SK-N-SH (cell line): ENCODE data around the gene GEN1. TPM values are rescaled to one million over a fixed set of nuclear protein-coding genes. Genes with fewer than 3 reads are reported as not detected.

Experiments used
- CTCF ChIA-PET: fragments of 300-600, 350-600 bp; formaldehyde crosslinking; extraction: SDS; loops from one replicate; lab custom pipeline; 2021; lab: Yijun Ruan, JAX
- POLR2A ChIA-PET: fragments of 350-600 bp; sonication (Branson Sonifier 250); formaldehyde crosslinking; extraction: SDS; loops from one replicate; lab custom pipeline; 2020; ENCODE audit warnings: antibody characterized with exemption, inconsistent platforms; lab: Yijun Ruan, JAX
- DNase-seq: peaks from one replicate; pipeline ENCODE4 v3.0.0; 2012
- H2AFZ ChIP-seq: fragments of 200-600 bp; sonication (generic); 2 replicates; pipeline ENCODE4 v1.8.1; 2016; ENCODE audit warnings: antibody characterized with exemption, mild to moderate bottlenecking, low read depth
- H3F3A ChIP-seq: fragments of 200-600 bp; sonication (generic); replicated peaks from 2 replicates; pipeline ENCODE3; 2016; ENCODE audit warnings: antibody characterized with exemption, mild to moderate bottlenecking; ENCODE audit not compliant: insufficient read depth
- H3K27ac ChIP-seq, 2 experiments: fragments of 200-500 bp in 1 of 2; fragments of 200-600 bp in 1 of 2; sonication (Bioruptor generic) in 1 of 2; sonication (generic), shearing (Covaris generic) in 1 of 2; 2 replicates each; pipeline versions ENCODE4 v1.5.1 to v1.6.1; 2014 to 2016; ENCODE audit warnings: low read depth in 2 of 2, inconsistent platforms in 1 of 2, low read length in 1 of 2, mild to moderate bottlenecking in 1 of 2, mixed read lengths in 1 of 2
- H3K27me3 ChIP-seq: fragments of 200-600 bp; sonication (generic), shearing (Covaris generic); 2 replicates; pipeline ENCODE4 v1.6.1; 2016; ENCODE audit warnings: mixed run types; ENCODE audit not compliant: insufficient read depth
- H3K36me3 ChIP-seq, 2 experiments: fragments of 200-500 bp in 1 of 2; fragments of 200-600 bp in 1 of 2; sonication (Bioruptor generic) in 1 of 2; sonication (generic) in 1 of 2; replicated peaks in 1 of 2; 2 replicates each; pipeline versions ENCODE3 to v1.5.1; 2014 to 2016; ENCODE audit warnings: low read length in 1 of 2, mild to moderate bottlenecking in 1 of 2; ENCODE audit not compliant: insufficient read depth in 2 of 2, control insufficient read depth in 1 of 2
- H3K4me1 ChIP-seq, 2 experiments: fragments of 200-500 bp in 1 of 2; fragments of 200-600 bp in 1 of 2; sonication (Bioruptor generic) in 1 of 2; sonication (generic), shearing (Covaris generic) in 1 of 2; 2 replicates each; pipeline versions ENCODE4 v1.5.1 to v1.6.1; 2014 to 2016; ENCODE audit warnings: low read depth in 1 of 2, low read length in 1 of 2, mixed run types in 1 of 2; ENCODE audit not compliant: insufficient read depth in 2 of 2, control insufficient read depth in 1 of 2
- H3K4me2 ChIP-seq: fragments of 200-600 bp; sonication (generic), shearing (Covaris generic); 2 replicates; pipeline ENCODE4 v1.6.1; 2017; ENCODE audit warnings: mixed run types
- H3K4me3 ChIP-seq, 2 experiments: fragments of 200-500 bp in 1 of 2; fragments of 200-600 bp in 1 of 2; sonication (Bioruptor generic) in 1 of 2; sonication (generic), shearing (Covaris generic) in 1 of 2; 2 replicates each; pipeline versions ENCODE4 v1.5.1 to v1.8.1; 2014 to 2016; ENCODE audit warnings: low read depth in 2 of 2, inconsistent platforms in 1 of 2, low read length in 1 of 2, mild to moderate bottlenecking in 1 of 2, mixed read lengths in 1 of 2, moderate library complexity in 1 of 2
- H3K79me2 ChIP-seq: fragments of 200-600 bp; sonication (generic); 2 replicates; pipeline ENCODE4 v1.8.1; 2017; ENCODE audit warnings: mild to moderate bottlenecking; ENCODE audit not compliant: insufficient read depth
- H3K9ac ChIP-seq: fragments of 200-600 bp; sonication (generic); 2 replicates; pipeline ENCODE4 v1.6.1; 2017; ENCODE audit warnings: mixed run types
- H3K9me2 ChIP-seq: fragments of 200-600 bp; sonication (generic); 2 replicates; pipeline ENCODE4 v1.6.1; 2017; ENCODE audit warnings: mixed run types
- H3K9me3 ChIP-seq: fragments of 200-600 bp; sonication (generic); 2 replicates; pipeline ENCODE4 v1.6.1; 2017; ENCODE audit warnings: mixed run types, mild to moderate bottlenecking, moderate library complexity
- H4K20me1 ChIP-seq: fragments of 200-600 bp; sonication (generic); 2 replicates; pipeline ENCODE4 v1.6.1; 2017; ENCODE audit warnings: mild to moderate bottlenecking, mixed run types; ENCODE audit not compliant: insufficient read depth
- CHD2 ChIP-seq: fragments of 150-350 bp; IDR thresholded peaks from 2 replicates; pipeline ENCODE4 v1.6.1; 2018; ENCODE audit warnings: low read length; ENCODE audit not compliant: partially characterized antibody
- EP300 ChIP-seq, 2 experiments: IDR thresholded peaks; 2 replicates each; pipeline versions ENCODE4 v1.4.0 to v1.6.1; 2012; ENCODE audit warnings: borderline replicate concordance in 1 of 2, low read depth in 1 of 2, low read length in 1 of 2
- EZH2phosphoT487 ChIP-seq: fragments of 200-600 bp; sonication (generic); IDR thresholded peaks from 2 replicates; pipeline ENCODE4 v1.6.1; 2017; ENCODE audit warnings: low read depth, mixed run types, mild to moderate bottlenecking, antibody characterized with exemption, moderate library complexity, borderline replicate concordance
- FOSL2 ChIP-seq: IDR thresholded peaks from 2 replicates; pipeline ENCODE4 v1.4.0; 2012; ENCODE audit warnings: low read depth, mild to moderate bottlenecking, moderate library complexity, borderline replicate concordance
- FOXM1 ChIP-seq: IDR thresholded peaks from 2 replicates; pipeline ENCODE4 v1.4.0; 2012; ENCODE audit warnings: low read depth, mild to moderate bottlenecking
- MXI1 ChIP-seq: IDR thresholded peaks from 2 replicates; pipeline ENCODE4 v1.6.1; 2012; ENCODE audit warnings: mild to moderate bottlenecking, low read depth, low read length, improper control_type of control experiment
- NFIC ChIP-seq: IDR thresholded peaks from 2 replicates; pipeline ENCODE4 v1.4.0; 2012; ENCODE audit warnings: borderline replicate concordance
- POLR2AphosphoS5 ChIP-seq: IDR thresholded peaks from 2 replicates; pipeline ENCODE4 v1.6.1; 2012; ENCODE audit warnings: low read depth, low read length
- RCOR1 ChIP-seq: fragments of 150-350 bp; IDR thresholded peaks from 2 replicates; pipeline ENCODE4 v1.6.1; 2017; ENCODE audit warnings: antibody characterized with exemption, low read length
- REST ChIP-seq: IDR thresholded peaks from 2 replicates; pipeline ENCODE4 v1.6.1; 2012; ENCODE audit warnings: mild to moderate bottlenecking, low read depth, low read length, moderate library complexity
- RFX5 ChIP-seq: IDR thresholded peaks from 2 replicates; pipeline ENCODE4 v1.6.1; 2012; ENCODE audit warnings: mild to moderate bottlenecking, improper control_type of control experiment, low read length
- TEAD4 ChIP-seq: IDR thresholded peaks from 2 replicates; pipeline ENCODE4 v1.4.0; 2012; ENCODE audit warnings: mild to moderate bottlenecking, borderline replicate concordance; ENCODE audit not compliant: insufficient read depth
- YY1 ChIP-seq: IDR thresholded peaks from 2 replicates; pipeline ENCODE4 v1.4.0; 2012; ENCODE audit warnings: low read depth, mild to moderate bottlenecking
- WGBS: methylation state at CpG from one replicate; pipeline ENCODE4 v1.1.6; 2017; ENCODE audit warnings: low lambda C conversion rate; 5-methylcytosine and 5-hydroxymethylcytosine counted together
- polyA plus RNA-seq, 3 experiments: library from polyadenylated mRNA; depleted of rRNA; stranded (reverse); fragments of >200 nt; gene quantifications; 2 replicates each; pipeline ENCODE4 v1.2.3, GENCODE V29; 2012
- TF ChIP-seq, protein P1 (sequence below): fragments of 150-350 bp; IDR thresholded peaks from 2 replicates; pipeline ENCODE4 v1.6.1; 2017; ENCODE audit warnings: antibody characterized with exemption, low read length, low read depth, borderline replicate concordance
- TF ChIP-seq, protein P2 (sequence below): IDR thresholded peaks from 2 replicates; pipeline ENCODE4 v1.4.0; 2012; ENCODE audit warnings: low read depth, borderline replicate concordance
- TF ChIP-seq, protein P3 (sequence below): fragments of 150-350 bp; IDR thresholded peaks from 2 replicates; pipeline ENCODE4 v1.6.1; 2016; ENCODE audit warnings: mild to moderate bottlenecking, low read depth, low read length

Gene GEN1
- polyA plus RNA-seq, 1 of the 3 experiments (the other 2 are of a cell fraction), result 5.3 TPM

DNA sequence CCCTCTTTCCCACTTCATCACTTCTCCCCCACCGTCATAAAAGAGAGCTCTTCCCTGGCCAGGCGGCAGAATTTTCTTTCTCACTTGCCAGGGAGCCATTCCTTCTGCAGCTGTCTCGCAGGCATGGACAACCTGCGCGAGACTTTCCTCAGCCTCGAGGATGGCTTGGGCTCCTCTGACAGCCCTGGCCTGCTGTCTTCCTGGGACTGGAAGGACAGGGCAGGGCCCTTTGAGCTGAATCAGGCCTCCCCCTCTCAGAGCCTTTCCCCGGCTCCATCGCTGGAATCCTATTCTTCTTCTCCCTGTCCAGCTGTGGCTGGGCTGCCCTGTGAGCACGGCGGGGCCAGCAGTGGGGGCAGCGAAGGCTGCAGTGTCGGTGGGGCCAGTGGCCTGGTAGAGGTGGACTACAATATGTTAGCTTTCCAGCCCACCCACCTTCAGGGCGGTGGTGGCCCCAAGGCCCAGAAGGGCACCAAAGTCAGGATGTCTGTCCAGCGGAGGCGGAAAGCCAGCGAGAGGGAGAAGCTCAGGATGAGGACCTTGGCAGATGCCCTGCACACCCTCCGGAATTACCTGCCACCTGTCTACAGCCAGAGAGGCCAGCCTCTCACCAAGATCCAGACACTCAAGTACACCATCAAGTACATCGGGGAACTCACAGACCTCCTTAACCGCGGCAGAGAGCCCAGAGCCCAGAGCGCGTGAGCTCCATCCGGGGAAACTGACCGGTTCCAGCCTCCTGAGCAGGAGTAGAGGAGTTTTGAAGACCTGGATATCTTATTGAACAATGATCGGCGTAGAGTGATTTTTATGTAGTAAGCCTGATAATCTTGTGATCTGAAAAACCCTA is 62.7 kb downstream of the GEN1 start, which contains the start of gene MSGN1:
Gene MSGN1 (plus strand): TSS at position 65 of the 850 bp plus-strand sequence. CDS start 59 bp downstream, at position 124.
- 83% methylated on average over 26 of the region's 26 CpGs for WGBS
- ChIA-PET POLR2A (no interaction called here), CTCF (interaction anchor here (1.2 to 4.4 kb wide), 4 partner anchors 13 to 97 kb away, joined by 3 to 21 read pairs (median 6); partner anchors contain the start of genes GEN1 and SMC6)
- Histone ChIP-seq H3K27ac (no peak within 1 kb of the TSS), H3K4me2 (no peak within 1 kb of the TSS), H3K27me3 (no peaks in the 10 kb centered on the region), H2AFZ (no peak within 1 kb of the TSS), H3K79me2 (no peaks in the 10 kb centered on the region), H3K9me2 (no peaks in the 10 kb centered on the region), H3K4me1 (peaks cover 0 to 3% of the 10 kb centered on the region in 2 experiments; a peak in 2 of 4 replicates), H3K4me3 (no peak within 1 kb of the TSS), H3K9ac (no peak within 1 kb of the TSS), H3F3A (no peaks in the 10 kb centered on the region), H3K9me3 (no peaks in the 10 kb centered on the region), H4K20me1 (no peaks in the 10 kb centered on the region), H3K36me3 (no peaks in the 10 kb centered on the region)
- TF ChIP-seq MXI1 (no peak), YY1 (no peak), FOXM1 (no peak), POLR2AphosphoS5 (no peak), TEAD4 (no peak), REST (no peak)
- DNase-seq, result no peak

DNA sequence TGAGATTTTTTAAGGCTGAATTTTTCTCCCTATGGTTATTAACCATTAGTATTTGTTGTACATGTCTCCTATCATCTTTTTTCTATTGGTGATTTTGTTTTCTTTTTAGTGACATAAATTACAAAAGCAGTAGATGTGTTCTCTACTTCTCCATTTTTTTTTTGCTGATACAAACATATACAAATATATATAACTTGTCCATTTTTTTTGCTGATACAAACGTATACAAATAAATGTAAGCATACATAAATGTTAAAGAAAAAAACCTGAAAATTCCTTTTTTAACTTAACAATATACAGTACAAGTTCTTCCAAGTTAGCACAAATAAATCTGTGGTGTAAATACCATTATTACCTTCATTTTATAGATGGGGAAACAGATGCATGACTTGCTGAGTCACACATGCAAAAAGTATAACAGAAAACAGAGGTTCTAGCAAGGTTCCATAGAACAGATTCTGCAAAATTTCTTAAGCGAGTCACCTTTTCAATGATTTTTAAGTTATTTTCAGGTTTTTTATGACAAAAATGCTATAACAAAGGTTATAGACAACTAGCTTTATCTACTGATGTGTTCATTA is 64.4 kb downstream of the GEN1 start:
- H3K9me2 ChIP-seq, result no peaks in the 10 kb centered on the region
- no peaks in the 10 kb centered on the region for H3K9me3 ChIP-seq
- H3K79me2 ChIP-seq, result no peaks in the 10 kb centered on the region
- ChIA-PET CTCF (interaction anchor here (1.3 kb wide), 1 partner anchor 10 kb away, joined by 5 read pairs; no protein-coding TSS in a partner anchor), POLR2A (no interaction called here)
- H3K4me2 ChIP-seq, result no peak overlapping the region
- no peak overlapping the region for H3K9ac ChIP-seq
- no peaks in the 10 kb centered on the region for H3K27me3 ChIP-seq
- 41% methylated on average over 2 of the region's 2 CpGs for WGBS
- H2AFZ ChIP-seq, result no peak overlapping the region
- no peak for DNase-seq
- H3K36me3 ChIP-seq, result no peaks in the 10 kb centered on the region
- H3K4me1 ChIP-seq, result peaks cover 0 to 12% of the 10 kb centered on the region in 2 experiments; a peak in 2 of 4 replicates
- no peaks in the 10 kb centered on the region for H4K20me1 ChIP-seq
- H3K4me3 ChIP-seq, result no peak overlapping the region
- no peak overlapping the region for H3K27ac ChIP-seq
- no peaks in the 10 kb centered on the region for H3F3A ChIP-seq
- TF ChIP-seq RCOR1 (no peak), CHD2 (no peak), YY1 (no peak), FOXM1 (no peak), EP300 (IDR thresholded peaks at IDR 0.05; ENCODE audit: borderline replicate concordance in 1 of 2, low read depth in 1 of 2, low read length in 1 of 2) (no peak), TEAD4 (no peak), RFX5 (no peak), NFIC (no peak), FOSL2 (no peak), EZH2phosphoT487 (no peak)
- TF ChIP-seq, protein P1, sequence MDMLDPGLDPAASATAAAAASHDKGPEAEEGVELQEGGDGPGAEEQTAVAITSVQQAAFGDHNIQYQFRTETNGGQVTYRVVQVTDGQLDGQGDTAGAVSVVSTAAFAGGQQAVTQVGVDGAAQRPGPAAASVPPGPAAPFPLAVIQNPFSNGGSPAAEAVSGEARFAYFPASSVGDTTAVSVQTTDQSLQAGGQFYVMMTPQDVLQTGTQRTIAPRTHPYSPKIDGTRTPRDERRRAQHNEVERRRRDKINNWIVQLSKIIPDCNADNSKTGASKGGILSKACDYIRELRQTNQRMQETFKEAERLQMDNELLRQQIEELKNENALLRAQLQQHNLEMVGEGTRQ, result no peak
- TF ChIP-seq, protein P2, sequence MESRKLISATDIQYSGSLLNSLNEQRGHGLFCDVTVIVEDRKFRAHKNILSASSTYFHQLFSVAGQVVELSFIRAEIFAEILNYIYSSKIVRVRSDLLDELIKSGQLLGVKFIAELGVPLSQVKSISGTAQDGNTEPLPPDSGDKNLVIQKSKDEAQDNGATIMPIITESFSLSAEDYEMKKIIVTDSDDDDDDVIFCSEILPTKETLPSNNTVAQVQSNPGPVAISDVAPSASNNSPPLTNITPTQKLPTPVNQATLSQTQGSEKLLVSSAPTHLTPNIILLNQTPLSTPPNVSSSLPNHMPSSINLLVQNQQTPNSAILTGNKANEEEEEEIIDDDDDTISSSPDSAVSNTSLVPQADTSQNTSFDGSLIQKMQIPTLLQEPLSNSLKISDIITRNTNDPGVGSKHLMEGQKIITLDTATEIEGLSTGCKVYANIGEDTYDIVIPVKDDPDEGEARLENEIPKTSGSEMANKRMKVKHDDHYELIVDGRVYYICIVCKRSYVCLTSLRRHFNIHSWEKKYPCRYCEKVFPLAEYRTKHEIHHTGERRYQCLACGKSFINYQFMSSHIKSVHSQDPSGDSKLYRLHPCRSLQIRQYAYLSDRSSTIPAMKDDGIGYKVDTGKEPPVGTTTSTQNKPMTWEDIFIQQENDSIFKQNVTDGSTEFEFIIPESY, result no peak
- TF ChIP-seq, protein P3, sequence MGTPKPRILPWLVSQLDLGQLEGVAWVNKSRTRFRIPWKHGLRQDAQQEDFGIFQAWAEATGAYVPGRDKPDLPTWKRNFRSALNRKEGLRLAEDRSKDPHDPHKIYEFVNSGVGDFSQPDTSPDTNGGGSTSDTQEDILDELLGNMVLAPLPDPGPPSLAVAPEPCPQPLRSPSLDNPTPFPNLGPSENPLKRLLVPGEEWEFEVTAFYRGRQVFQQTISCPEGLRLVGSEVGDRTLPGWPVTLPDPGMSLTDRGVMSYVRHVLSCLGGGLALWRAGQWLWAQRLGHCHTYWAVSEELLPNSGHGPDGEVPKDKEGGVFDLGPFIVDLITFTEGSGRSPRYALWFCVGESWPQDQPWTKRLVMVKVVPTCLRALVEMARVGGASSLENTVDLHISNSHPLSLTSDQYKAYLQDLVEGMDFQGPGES, result no peak
